HG02840 (cell line): ENCODE measurements around the gene HSD17B8.
A peak's percentile ranks its signal among the peaks of the same experiment; 100 is the strongest.

Experiments
- ATAC-seq: cut with Tn5 transposase; IDR thresholded peaks from one replicate; pipeline ENCODE4 v1.9.1; 2021; ENCODE audit warnings: mild to moderate bottlenecking, moderate library complexity, moderate number of reproducible peaks; ENCODE audit not compliant: unreplicated experiment, low FRiP score

The HSD17B8 gene

GRCh38 chr6:33235221-33235634 lies 30.8 kb downstream of the HSD17B8 start:
- ATAC-seq, result no peak

GRCh38 chr6:33236328-33236727 lies 31.9 kb downstream of the HSD17B8 start:
- ATAC-seq, result no peak

- no peak for ATAC-seq
Measured at GRCh38 chr6:33236852-33237251, 32.4 kb downstream of the HSD17B8 start.

GRCh38 chr6:33237741-33238140 lies 33.3 kb downstream of the HSD17B8 start:
- ATAC-seq, result no peak

GRCh38 chr6:33241968-33242367 lies 37.5 kb downstream of the HSD17B8 start:
- ATAC-seq, result no peak

- no peak for ATAC-seq
Measured at GRCh38 chr6:33243476-33243875, 39.0 kb downstream of the HSD17B8 start.

GRCh38 chr6:33247977-33248642 lies 43.7 kb downstream of the HSD17B8 start:
- ATAC-seq, result no peak

- no peak for ATAC-seq
Measured at GRCh38 chr6:33248643-33248931, 44.1 kb downstream of the HSD17B8 start.

- peak; percentile 94 for ATAC-seq
Measured at GRCh38 chr6:33248932-33249731, 44.7 kb downstream of the HSD17B8 start.

GRCh38 chr6:33249732-33250630 lies 45.5 kb downstream of the HSD17B8 start:
- peak; percentile 2 for ATAC-seq

- no peak for ATAC-seq
Measured at GRCh38 chr6:33250731-33251130, 46.3 kb downstream of the HSD17B8 start.

- no peak for ATAC-seq
Measured at GRCh38 chr6:33251395-33252012, 47.0 kb downstream of the HSD17B8 start.

GRCh38 chr6:33252759-33253158 lies 48.3 kb downstream of the HSD17B8 start:
- no peak for ATAC-seq

GRCh38 chr6:33254591-33254990 lies 50.1 kb downstream of the HSD17B8 start:
- ATAC-seq, result no peak
